HL-60 (cell line): Measurements from ENCODE around the gene RBMS3.

Experiments used
- DNase-seq, 2 experiments: peaks; one replicate each; pipeline ENCODE4 v3.0.0-alpha.2; 2010 to 2020; ENCODE audit warnings: low read depth in 1 of 2, low spot score in 1 of 2
- H3K27ac ChIP-seq: fragments of 250-450 bp; sonication (Bioruptor Pico); replicated peaks from 2 replicates; pipeline ENCODE4 v1.5.1; 2020; ENCODE audit warnings: mild to moderate bottlenecking, moderate library complexity
- H3K27me3 ChIP-seq: fragments of 250-450 bp; sonication (Bioruptor Pico); 2 replicates; pipeline ENCODE4 v1.5.1; 2021; ENCODE audit warnings: mild to moderate bottlenecking, moderate library complexity; ENCODE audit not compliant: insufficient read depth, poor library complexity, severe bottlenecking
- H3K4me3 ChIP-seq: replicated peaks from 2 replicates; pipeline ENCODE4 v1.5.1; 2011; ENCODE audit warnings: mild to moderate bottlenecking, control low read depth, low read length; ENCODE audit not compliant: insufficient read depth
- CTCF ChIP-seq: IDR thresholded peaks from one replicate; pipeline ENCODE4 v1.5.1; 2011; ENCODE audit warnings: low read length, control low read depth, inconsistent platforms; ENCODE audit not compliant: insufficient read depth
- GABPA ChIP-seq: IDR thresholded peaks from 2 replicates; pipeline ENCODE4 v1.6.1; 2012; ENCODE audit warnings: low read depth
- POLR2AphosphoS5 ChIP-seq: IDR thresholded peaks from 2 replicates; pipeline ENCODE4 v1.6.1; 2012; ENCODE audit warnings: low read depth
- SPI1 ChIP-seq: IDR thresholded peaks from 2 replicates; pipeline ENCODE4 v1.6.1; 2012; ENCODE audit warnings: low read depth, mild to moderate bottlenecking, borderline replicate concordance
- TF ChIP-seq, protein P1 (sequence below): IDR thresholded peaks from 2 replicates; pipeline ENCODE4 v1.6.1; 2012; ENCODE audit warnings: low read depth; ENCODE audit not compliant: insufficient replicate concordance

The RBMS3 gene

GRCh38 chr3:29429055-29429679 is 148.3 kb downstream of the RBMS3 start:
- Histone ChIP-seq H3K27me3 (no peaks in the 10 kb centered on the region), H3K4me3 (no peak overlapping the region), H3K27ac (no peak overlapping the region)
- TF ChIP-seq POLR2AphosphoS5 (no peak), GABPA (no peak), SPI1 (no peak), CTCF (no peak)
- TF ChIP-seq, protein P1, sequence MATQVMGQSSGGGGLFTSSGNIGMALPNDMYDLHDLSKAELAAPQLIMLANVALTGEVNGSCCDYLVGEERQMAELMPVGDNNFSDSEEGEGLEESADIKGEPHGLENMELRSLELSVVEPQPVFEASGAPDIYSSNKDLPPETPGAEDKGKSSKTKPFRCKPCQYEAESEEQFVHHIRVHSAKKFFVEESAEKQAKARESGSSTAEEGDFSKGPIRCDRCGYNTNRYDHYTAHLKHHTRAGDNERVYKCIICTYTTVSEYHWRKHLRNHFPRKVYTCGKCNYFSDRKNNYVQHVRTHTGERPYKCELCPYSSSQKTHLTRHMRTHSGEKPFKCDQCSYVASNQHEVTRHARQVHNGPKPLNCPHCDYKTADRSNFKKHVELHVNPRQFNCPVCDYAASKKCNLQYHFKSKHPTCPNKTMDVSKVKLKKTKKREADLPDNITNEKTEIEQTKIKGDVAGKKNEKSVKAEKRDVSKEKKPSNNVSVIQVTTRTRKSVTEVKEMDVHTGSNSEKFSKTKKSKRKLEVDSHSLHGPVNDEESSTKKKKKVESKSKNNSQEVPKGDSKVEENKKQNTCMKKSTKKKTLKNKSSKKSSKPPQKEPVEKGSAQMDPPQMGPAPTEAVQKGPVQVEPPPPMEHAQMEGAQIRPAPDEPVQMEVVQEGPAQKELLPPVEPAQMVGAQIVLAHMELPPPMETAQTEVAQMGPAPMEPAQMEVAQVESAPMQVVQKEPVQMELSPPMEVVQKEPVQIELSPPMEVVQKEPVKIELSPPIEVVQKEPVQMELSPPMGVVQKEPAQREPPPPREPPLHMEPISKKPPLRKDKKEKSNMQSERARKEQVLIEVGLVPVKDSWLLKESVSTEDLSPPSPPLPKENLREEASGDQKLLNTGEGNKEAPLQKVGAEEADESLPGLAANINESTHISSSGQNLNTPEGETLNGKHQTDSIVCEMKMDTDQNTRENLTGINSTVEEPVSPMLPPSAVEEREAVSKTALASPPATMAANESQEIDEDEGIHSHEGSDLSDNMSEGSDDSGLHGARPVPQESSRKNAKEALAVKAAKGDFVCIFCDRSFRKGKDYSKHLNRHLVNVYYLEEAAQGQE, result no peak
- DNase-seq, result no peak

DNA sequence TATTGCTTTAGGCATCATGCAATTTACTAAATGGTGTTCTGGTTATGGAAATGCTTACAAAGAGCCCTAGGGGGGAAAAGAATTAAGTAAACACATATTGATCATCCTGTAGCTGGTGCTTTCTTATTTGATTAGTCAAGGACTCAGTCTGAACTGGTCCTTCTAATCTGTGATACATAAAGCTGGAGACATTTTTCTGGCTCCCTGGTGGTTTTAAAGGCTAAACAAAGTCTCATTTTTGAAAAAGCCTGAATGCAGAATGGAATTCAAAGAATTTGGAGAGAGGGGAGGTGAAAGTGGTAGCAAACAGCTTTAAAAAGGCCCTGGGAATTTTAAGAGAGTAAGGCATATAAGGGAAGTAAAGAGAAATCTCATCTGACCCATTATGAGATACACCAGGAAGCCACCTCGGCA is 149.7 kb downstream of the RBMS3 start:
- Histone ChIP-seq H3K27me3 (no peaks in the 10 kb centered on the region), H3K27ac (no peak overlapping the region), H3K4me3 (no peak overlapping the region)
- TF ChIP-seq, protein P1, result no peak
- TF ChIP-seq CTCF (no peak), POLR2AphosphoS5 (no peak), SPI1 (no peak), GABPA (no peak)
- DNase-seq, result no peak

DNA sequence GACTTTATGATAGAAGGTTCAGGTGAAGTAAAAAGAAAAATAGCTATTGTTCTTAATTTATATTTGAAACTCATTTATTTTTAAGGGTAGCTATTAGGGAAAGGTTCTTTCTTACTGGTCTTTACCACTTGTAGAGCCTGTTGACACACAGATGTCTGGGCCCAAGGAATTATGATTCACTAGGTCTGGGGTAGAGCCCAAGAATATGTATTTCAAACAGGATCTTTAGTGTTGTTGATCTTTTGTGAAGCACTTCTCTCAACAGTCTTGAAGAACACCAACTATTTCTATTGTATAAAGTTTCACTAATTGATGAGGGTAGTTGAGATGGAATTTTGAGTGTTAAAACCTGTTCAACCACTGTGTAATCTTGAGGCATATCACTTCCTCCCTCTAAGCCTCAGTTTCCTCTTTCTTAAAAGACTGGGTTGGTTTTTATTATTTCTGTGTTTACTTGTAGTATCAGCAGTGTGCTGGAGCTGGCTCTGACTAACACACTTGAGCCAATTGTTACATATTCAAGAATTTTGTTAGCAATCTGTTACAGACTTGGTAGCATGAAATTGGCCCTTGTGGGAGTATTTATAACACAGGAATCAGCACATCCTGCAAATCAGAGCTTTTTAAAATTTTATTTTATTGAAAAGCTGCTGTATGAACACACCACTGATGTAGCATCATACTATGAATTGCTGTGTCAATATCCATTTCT is 155.9 kb downstream of the RBMS3 start:
- TF ChIP-seq GABPA (no peak), SPI1 (no peak), POLR2AphosphoS5 (no peak), CTCF (no peak)
- TF ChIP-seq, protein P1, result no peak
- no peak overlapping the region for H3K27ac ChIP-seq
- no peak overlapping the region for H3K4me3 ChIP-seq
- no peaks in the 10 kb centered on the region for H3K27me3 ChIP-seq
- DNase-seq, result no peak
